Epidermal melanocyte (primary cell): ENCODE measurements around the gene CSKMT.
"Not testable (repeated sequence)": the region's sequence is repeated elsewhere in the genome, so short reads cannot be mapped to it uniquely, and the experiment has no call there.

ENCODE experiments used
- DNase-seq: peaks from one replicate; pipeline ENCODE4 v3.0.0; 2011; ENCODE audit warnings: low spot score; ENCODE audit not compliant: insufficient read length

The CSKMT gene

GRCh38 chr11:62665075-62665598 is at the start of gene CSKMT, which contains the start of gene C11orf98:
CSKMT (plus strand) TSS chr11:62665312; CDS start chr11:62665880, 568 bp downstream.
C11orf98 (minus strand) TSS chr11:62665210; CDS start chr11:62665169, 41 bp downstream.
- peak; percentile 96 for DNase-seq

GRCh38 chr11:62615521-62615920 is 49.6 kb upstream of the CSKMT start:
- DNase-seq = no peak

GRCh38 chr11:62616957-62617356 is 48.2 kb upstream of the CSKMT start:
- not testable (repeated sequence) for DNase-seq

GRCh38 chr11:62621027-62621566 is 44.0 kb upstream of the CSKMT start:
- no peak for DNase-seq

GRCh38 chr11:62621567-62622470 is 43.3 kb upstream of the CSKMT start, which contains the start of gene B3GAT3:
B3GAT3 (minus strand) TSS chr11:62621986; CDS start chr11:62621947, 39 bp downstream.
- peak; percentile 100 for DNase-seq

GRCh38 chr11:62622476-62623089 is 42.5 kb upstream of the CSKMT start:
- DNase-seq = no peak

GRCh38 chr11:62627713-62628112 is 37.4 kb upstream of the CSKMT start:
- DNase-seq = no peak

- no peak for DNase-seq
Measured at GRCh38 chr11:62632492-62632891, 32.6 kb upstream of the CSKMT start.

- no peak for DNase-seq
Measured at GRCh38 chr11:62644220-62644619, 20.9 kb upstream of the CSKMT start.

GRCh38 chr11:62645671-62645945 is 19.5 kb upstream of the CSKMT start:
- DNase-seq = no peak

GRCh38 chr11:62645946-62646824 is 18.9 kb upstream of the CSKMT start, which contains the start of gene GANAB:
GANAB (minus strand) TSS chr11:62646613; CDS start chr11:62646599, 14 bp downstream.
- DNase-seq = peak; percentile 99

- no peak for DNase-seq
Measured at GRCh38 chr11:62646825-62647608, 18.1 kb upstream of the CSKMT start.

GRCh38 chr11:62647609-62648005 is 17.5 kb upstream of the CSKMT start:
- no peak for DNase-seq

- no peak for DNase-seq
Measured at GRCh38 chr11:62648185-62648966, 16.7 kb upstream of the CSKMT start.

- DNase-seq = no peak
Measured at GRCh38 chr11:62648967-62649364, 16.1 kb upstream of the CSKMT start.

GRCh38 chr11:62649486-62649885 is 15.6 kb upstream of the CSKMT start:
- DNase-seq = no peak

- not testable (repeated sequence) for DNase-seq
Measured at GRCh38 chr11:62650283-62650682, 14.8 kb upstream of the CSKMT start.

- no peak for DNase-seq
Measured at GRCh38 chr11:62652161-62653006, 12.7 kb upstream of the CSKMT start.
